SK-N-MC (cell line): Measurements from ENCODE around the gene PTGDR2.

Experiments
- EZH2 ChIP-seq: fragments of 200-600 bp; sonication (generic); IDR thresholded peaks from one replicate; pipeline ENCODE4 v1.6.1; 2017; ENCODE audit warnings: antibody characterized with exemption
- FOXP2 ChIP-seq: optimal IDR thresholded peaks from 2 replicates; pipeline ENCODE3; 2011; ENCODE audit warnings: mild to moderate bottlenecking, moderate library complexity; ENCODE audit not compliant: insufficient read depth; ENCODE audit errors: extremely low read length, control extremely low read depth
- POLR2AphosphoS5 ChIP-seq: IDR thresholded peaks from 2 replicates; pipeline ENCODE4 v1.6.1; 2012; ENCODE audit warnings: mild to moderate bottlenecking, low read depth, low read length, borderline replicate concordance

GRCh38 chr11:60869451-60869825 lies 13.7 kb upstream of the PTGDR2 start:
- no peak for TF ChIP-seq POLR2AphosphoS5
- TF ChIP-seq EZH2, result no peak
- TF ChIP-seq FOXP2, result no peak
